Stimulated activated CD4-positive, alpha-beta T cell treated with anti-CD3 and anti-CD28 coated beads, Interleukin-12 subunit alpha, Interleukin-12 subunit beta, amount 100 ng/mL, for 4 hours (primary cell): ENCODE data around the gene PTPRN2.
"Not testable (repeated sequence)": the region's sequence is repeated elsewhere in the genome, so short reads cannot be mapped to it uniquely, and the experiment has no call there.

Experiments
- DNase-seq: peaks from one replicate; pipeline ENCODE4 v3.0.0-alpha.2; 2020

The PTPRN2 gene

GRCh38 chr7:158508802-158509385 is 78.7 kb downstream of the PTPRN2 start:
- DNase-seq: no peak

GRCh38 chr7:158508321-158508720 is 79.3 kb downstream of the PTPRN2 start:
- DNase-seq: not testable (repeated sequence)

DNA sequence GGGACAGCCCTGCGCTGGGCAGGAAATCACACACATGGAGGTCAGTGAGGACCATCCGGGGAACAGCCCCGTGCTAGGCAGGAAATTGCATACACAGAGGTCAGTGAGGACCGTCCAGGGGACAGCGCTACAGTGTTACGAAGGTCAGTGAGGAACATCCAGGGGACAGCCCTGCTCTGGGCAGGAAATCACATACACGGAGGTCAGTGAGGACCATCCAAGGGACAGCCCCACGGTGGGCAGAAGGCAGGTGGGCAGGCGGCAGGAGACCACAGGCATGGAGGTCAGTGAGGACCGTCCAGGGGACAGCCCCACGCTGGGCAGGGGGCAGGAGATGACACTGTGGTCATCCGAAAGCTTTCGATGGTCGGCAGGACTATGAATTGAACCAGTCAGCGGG is 79.7 kb downstream of the PTPRN2 start:
- DNase-seq: no peak

DNA sequence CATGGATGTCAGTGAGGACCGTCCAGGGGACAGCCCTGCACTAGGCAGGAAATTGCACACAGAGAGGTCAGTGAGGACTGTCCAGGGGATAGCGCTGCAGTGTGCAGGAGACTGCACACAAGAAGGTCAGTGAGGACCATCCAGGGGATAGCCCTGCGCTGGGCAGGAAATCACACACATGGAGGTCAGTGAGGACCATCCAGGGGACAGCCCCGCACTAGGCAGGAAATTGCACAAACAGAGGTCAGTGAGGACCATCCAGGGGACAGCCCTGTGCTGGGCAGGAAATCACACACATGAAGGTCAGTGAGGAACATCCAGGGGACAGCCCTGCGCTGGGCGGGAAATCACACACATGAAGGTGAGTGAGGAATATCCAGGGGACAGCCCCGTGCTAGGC is 80.4 kb downstream of the PTPRN2 start:
- DNase-seq: not testable (repeated sequence)

DNA sequence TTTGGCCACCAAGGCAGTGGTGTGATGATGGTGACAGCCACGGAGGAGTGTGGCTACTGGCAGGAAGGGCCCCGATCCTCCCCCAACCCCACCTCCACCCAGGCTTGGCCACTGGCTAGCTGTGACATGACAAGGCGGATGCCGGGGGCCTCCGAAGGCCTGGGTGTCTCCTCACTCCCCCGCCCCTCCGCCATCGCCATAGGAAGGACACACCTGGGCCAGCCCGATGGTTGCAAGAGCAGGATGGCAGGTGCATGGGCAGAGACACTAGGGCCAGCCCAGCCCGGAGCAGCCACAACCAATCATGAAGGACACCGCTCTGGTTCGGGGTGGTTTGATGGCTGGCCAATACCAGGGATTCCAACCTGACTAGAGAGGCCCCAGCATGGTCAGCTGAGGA is 81.0 kb downstream of the PTPRN2 start:
- DNase-seq: no peak

GRCh38 chr7:158505683-158506082 is 81.9 kb downstream of the PTPRN2 start:
- DNase-seq: no peak

- DNase-seq: no peak
These were observed 85.4 kb downstream of the PTPRN2 start for GRCh38 chr7:158502068-158502750.

DNA sequence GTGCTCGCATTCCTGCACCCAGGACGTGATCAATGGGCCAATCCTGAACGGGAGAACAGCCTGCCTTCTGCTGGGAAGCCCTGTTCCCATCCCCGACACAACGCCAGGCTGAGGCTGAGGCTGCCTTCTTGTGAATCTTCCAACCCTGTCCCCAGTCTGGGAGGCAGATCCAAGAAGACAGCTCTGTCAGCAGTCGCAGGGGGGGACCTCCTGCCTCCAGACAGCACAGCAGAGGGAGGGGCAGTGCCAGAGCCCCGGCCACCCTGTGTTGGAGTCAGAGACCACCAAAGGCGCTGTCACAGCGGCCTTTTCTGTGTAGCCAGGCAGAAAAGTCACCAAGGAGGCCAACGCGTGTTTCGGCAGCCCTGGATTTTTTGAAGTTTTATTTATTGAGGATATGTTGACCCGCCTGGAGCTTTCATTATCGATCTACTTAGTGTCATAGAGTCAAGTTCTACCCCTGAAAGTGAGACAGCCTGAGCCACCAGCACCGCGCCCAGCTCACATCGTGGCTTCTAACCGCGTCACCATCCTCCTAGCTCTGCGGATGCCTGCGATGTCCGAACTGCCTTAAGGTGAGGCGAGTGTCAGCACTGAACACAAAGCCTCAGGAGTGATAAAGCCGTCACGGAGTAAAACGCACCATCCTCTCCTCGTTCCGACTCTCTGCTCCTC is 86.1 kb downstream of the PTPRN2 start:
- DNase-seq: no peak

DNA sequence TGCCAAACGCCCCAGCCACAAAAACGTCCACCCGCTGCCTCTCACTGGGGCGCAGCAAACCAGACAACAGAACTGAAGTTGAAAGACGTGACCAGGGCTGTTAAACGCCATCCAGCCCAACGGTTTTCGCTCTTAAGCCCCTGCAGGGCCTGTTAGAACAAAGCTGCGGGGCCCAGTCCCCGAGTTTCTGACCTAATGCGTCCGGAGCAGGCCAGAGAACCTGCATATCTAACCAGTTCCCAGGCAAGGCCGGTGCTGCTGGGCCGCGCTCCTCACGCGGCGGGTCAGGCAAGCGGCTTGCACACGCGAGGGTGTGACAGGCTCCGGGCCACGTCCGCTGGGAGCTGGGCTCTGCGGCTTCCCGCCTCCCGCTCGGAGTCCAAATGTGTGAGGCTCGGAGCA is 87.0 kb downstream of the PTPRN2 start:
- DNase-seq: no peak

DNA sequence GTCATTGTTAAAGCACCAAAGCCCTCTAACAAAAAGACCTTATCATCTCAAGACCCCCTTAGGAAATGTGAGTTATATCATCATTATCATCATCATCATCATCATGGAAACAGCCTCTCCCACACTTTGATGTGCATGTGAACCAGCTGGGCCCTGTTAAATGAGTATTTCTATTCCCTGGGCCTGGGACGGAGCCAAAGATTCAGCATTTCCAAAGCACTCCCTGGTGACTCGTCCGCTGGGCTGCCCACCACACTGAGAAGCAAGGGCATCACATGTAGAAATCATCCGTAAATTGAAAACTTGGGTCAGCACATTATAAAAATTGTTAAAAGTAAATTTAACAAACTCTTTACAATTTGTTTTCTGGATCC is 88.6 kb downstream of the PTPRN2 start:
- no peak for DNase-seq

GRCh38 chr7:158498443-158499081 is 89.1 kb downstream of the PTPRN2 start:
- no peak for DNase-seq

DNA sequence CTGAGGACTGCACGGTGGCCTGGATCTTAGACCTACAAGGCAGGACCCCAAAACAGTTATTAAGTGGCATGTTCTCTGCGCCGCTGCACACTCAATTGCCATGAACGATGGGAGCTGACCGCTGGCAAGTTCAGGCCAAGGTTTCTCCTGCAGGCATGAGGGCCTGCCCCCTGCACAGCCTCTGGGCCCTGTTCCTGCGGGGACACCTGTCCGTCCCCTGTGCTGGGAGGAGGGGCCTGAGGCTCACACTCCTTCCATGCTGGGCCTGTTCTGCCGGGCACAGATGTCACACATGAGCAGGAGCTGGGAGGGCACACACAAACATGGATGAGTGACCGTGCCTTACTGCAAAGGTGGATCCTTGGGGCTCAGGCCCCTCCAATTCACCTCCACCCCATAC is 90.0 kb downstream of the PTPRN2 start:
- DNase-seq: no peak

DNA sequence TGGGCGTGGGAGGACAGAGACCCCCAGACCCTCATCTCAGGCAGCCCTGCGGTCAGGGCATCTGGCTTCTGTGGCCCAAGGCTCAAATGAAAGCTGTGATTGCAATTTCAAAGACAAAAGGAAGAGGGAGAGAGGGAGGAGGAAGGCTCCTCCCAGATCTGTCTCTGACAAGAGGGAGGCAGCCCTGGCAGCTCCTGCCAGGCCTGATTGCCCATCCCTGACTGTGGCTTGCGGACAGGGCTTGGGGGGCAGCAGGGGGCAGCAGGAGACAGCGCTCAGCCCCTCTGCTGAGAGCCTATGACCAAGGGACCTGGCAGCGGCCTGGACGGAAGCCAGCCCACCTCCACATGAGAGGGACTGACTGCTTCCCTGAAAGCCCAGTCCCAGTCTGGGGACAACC is 91.8 kb downstream of the PTPRN2 start:
- DNase-seq: peak; percentile 3

DNA sequence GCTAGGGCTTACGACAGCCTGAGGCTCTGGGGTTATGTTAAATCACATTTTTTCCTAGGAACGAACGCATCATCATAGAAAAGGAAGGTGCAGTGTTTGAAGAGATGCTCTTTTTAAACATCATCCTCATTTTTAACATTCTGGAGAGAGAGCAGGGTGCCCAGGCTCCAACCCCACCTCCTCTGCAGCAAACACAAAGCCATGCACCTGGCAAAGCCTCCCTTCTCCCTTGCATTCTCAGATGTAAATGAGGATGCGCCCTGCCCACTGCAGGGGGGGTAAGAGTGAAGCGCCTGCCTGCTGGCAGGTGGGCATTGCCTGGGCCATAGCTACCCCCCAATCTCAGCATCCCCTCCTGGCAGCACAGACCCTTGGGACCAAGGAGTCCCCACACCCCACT is 92.4 kb downstream of the PTPRN2 start:
- no peak for DNase-seq

DNA sequence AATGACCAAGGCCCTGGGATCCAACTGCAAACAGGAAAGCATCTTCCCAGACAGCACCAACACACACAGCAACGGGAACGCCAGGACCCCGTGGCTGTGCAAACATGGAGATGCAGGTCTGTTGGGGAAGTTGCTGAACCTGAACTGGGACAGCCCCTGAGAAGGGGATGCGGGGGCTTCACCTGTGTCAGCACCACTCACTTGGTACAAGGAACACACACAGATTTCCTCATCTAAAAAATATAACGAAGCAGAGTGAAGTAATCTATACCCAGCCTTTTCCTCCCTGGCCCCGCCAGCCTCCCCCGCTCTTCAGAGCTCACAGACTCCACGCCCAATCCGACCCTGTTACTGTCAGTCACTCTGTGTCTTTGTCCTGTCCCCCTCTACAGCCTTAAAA is 93.0 kb downstream of the PTPRN2 start:
- DNase-seq: no peak

GRCh38 chr7:158494162-158494586 is 93.4 kb downstream of the PTPRN2 start:
- DNase-seq: no peak

DNA sequence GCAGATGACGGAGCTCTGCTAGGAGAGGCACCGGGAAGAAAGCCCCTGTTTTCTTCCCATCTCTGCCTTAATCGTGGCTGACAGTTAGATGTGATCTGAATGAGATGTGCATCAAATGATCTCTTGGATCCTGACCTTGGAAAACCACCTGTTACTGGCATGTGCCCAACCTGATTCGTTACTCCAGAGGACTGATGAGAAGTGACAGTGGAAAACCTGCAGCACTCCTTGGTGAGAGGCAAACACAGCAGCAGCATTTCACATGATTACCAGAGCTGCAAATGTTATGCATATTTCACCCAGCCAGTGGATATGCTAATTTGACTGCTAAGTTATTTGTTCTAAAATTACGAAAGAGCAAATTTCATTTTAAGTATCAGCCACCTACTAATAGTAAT is 95.3 kb downstream of the PTPRN2 start:
- no peak for DNase-seq

- no peak for DNase-seq
These were observed 96.5 kb downstream of the PTPRN2 start for GRCh38 chr7:158491094-158491493.

GRCh38 chr7:158490171-158490782 is 97.3 kb downstream of the PTPRN2 start:
- DNase-seq: no peak

GRCh38 chr7:158489462-158490155 is 98.0 kb downstream of the PTPRN2 start:
- no peak for DNase-seq

- no peak for DNase-seq
These were observed 99.2 kb downstream of the PTPRN2 start for GRCh38 chr7:158488181-158488971.

- no peak for DNase-seq
These were observed 99.9 kb downstream of the PTPRN2 start for GRCh38 chr7:158487631-158488151.
